Sigmoid colon (tissue), 7 donors: ENCODE measurements around the gene TBC1D1. TPM values are rescaled to one million over a fixed set of nuclear protein-coding genes. Genes with fewer than 3 reads are reported as not detected.

ENCODE experiments used
- DNase-seq: peaks from one replicate; pipeline ENCODE4 v3.0.0-alpha.2; 2019
- H3K27ac ChIP-seq, 4 donors: fragments of 200-600 bp; sonication (generic); one replicate each; pipeline ENCODE4 v1.5.1; 2016 to 2019; ENCODE audit warnings: mild to moderate bottlenecking in 1 of 4
- H3K27me3 ChIP-seq, 3 donors: fragments of 200-600 bp; sonication (generic); one replicate each; pipeline ENCODE4 v1.5.1; 2019; ENCODE audit warnings: mild to moderate bottlenecking in 1 of 3
- H3K36me3 ChIP-seq, 4 donors: fragments of 200-600 bp; sonication (generic); one replicate each; pipeline ENCODE4 v1.5.1; 2016 to 2019
- H3K4me1 ChIP-seq, 4 donors: fragments of 200-600 bp; sonication (generic); one replicate each; pipeline ENCODE4 v1.5.1; 2017 to 2019
- H3K4me3 ChIP-seq, 4 donors: fragments of 200-600 bp; sonication (generic); one replicate each; pipeline ENCODE4 v1.5.1; 2017 to 2019; ENCODE audit warnings: mild to moderate bottlenecking in 2 of 4, moderate library complexity in 1 of 4
- H3K9me3 ChIP-seq, 4 donors: fragments of 200-600 bp in 3 of 4; sonication (generic) in 3 of 4; one replicate each; pipeline versions ENCODE4 v1.5.1 to v1.6.1; 2013 to 2019
- EP300 ChIP-seq, 4 donors: sonication (generic); formaldehyde crosslinking; IDR thresholded peaks; one replicate each; pipeline ENCODE4 v1.6.1; 2017; ENCODE audit warnings: antibody characterized with exemption in 4 of 4
- POLR2A ChIP-seq, 2 donors: fragments of 450-650 bp; IDR thresholded peaks; one replicate each; pipeline ENCODE4 v1.6.1; 2016; ENCODE audit warnings: antibody characterized with exemption in 2 of 2, mild to moderate bottlenecking in 2 of 2, moderate library complexity in 2 of 2
- POLR2AphosphoS5 ChIP-seq, 4 donors: sonication (generic); formaldehyde crosslinking; IDR thresholded peaks; one replicate each; pipeline ENCODE4 v1.6.1; 2017; ENCODE audit warnings: antibody characterized with exemption in 4 of 4
- whole genome bisulfite sequencing, 2 donors: extraction: QIAGEN DNeasy Blood & Tissue Kit; methylation state at CpG; one replicate each; pipeline ENCODE4 v1.1.7; 2013; 5-methylcytosine and 5-hydroxymethylcytosine counted together
- intact Hi-C: fragments of 100-400 bp; cut with DNase I; formaldehyde crosslinking; loops from one replicate; pipeline ENCODE4 v1.15.1; 2023
- polyA plus RNA-seq, 3 donors: library from polyadenylated mRNA; stranded (reverse); fragments of 200-250 nt; gene quantifications; one replicate each; pipeline ENCODE4 v1.2.3, GENCODE V29; 2013
- total RNA-seq, 4 donors: library from RNA; depleted of rRNA; stranded (reverse); fragments of >200 nt; gene quantifications; one replicate each; pipeline ENCODE4 v1.1.0, GENCODE V29; 2016
- TF ChIP-seq, protein P1 (sequence below), 4 experiments: fragments of 450-650 bp in 3 of 4; fragments of 200-600 bp in 1 of 4; IDR thresholded peaks; one replicate each; pipeline ENCODE4 v1.5.1; 2016 to 2019; ENCODE audit warnings: antibody characterized with exemption in 4 of 4, mild to moderate bottlenecking in 3 of 4, moderate library complexity in 2 of 4
- donor health status: healthy with polysubstance abuse.
- donor health status: Bipolar disorder and iron deficiency.
- donor health status: healthy.

TBC1D1 gene
- total and polyA plus RNA-seq, 7 donors, result 31.2 to 450 (median 253) TPM

DNA sequence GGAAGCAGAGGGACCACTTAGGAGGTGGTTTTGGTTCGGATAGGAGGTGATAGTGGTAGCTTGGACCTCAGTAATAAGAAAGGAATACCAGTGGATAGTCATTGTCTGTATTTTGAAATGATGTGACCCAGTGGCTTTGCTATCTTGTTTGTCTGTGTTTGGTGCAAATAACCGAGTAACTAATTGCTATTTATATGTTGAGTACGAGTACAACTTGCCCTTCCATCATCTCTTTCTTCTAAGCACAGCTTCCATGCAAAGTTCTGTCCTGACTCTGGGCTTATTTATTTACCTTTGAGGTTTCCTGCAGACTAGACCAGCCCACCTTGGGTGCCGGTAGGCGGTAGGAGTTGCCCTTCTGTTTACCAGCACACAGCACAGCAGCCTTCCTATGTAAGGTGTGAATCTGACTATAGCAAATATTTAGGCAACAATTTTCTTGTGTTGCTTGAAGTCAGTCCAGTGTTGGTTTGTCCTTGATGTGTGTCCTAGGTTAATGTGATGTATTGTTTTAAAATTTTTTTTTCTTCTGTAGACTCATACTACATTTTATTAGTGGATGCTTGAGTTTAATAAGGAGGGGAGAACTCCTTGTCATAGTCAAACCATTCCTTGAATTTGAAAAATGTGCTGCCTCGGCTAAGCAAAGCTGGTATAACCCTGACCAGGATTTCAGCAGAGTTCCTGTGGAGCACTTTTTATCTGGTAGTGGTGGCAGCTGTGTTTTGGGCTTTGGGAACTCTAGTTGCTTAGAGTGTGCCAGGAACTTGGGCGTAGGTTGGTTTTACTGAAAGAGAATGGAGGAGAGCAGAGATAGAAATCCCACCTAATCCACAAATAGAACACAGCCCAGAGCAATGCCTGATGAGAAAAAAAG lies 91.2 kb downstream of the TBC1D1 start:
- Histone ChIP-seq H3K27ac (peak overlapping the region; percentile 70 to 98 (median 98)), H3K4me1 (peaks cover 0 to 78% (median 63%) of the 10 kb centered on the region in 4 donors), H3K9me3 (no peaks in the 10 kb centered on the region), H3K36me3 (no peaks in the 10 kb centered on the region), H3K27me3 (no peaks in the 10 kb centered on the region), H3K4me3 (no peak overlapping the region)
- intact Hi-C loops, result no loop called here
- DNase-seq, result no peak
- TF ChIP-seq POLR2A (IDR thresholded peaks at IDR 0.05), result no peak
- no peak for TF ChIP-seq EP300 (IDR thresholded peaks at IDR 0.05)
- TF ChIP-seq, protein P1, sequence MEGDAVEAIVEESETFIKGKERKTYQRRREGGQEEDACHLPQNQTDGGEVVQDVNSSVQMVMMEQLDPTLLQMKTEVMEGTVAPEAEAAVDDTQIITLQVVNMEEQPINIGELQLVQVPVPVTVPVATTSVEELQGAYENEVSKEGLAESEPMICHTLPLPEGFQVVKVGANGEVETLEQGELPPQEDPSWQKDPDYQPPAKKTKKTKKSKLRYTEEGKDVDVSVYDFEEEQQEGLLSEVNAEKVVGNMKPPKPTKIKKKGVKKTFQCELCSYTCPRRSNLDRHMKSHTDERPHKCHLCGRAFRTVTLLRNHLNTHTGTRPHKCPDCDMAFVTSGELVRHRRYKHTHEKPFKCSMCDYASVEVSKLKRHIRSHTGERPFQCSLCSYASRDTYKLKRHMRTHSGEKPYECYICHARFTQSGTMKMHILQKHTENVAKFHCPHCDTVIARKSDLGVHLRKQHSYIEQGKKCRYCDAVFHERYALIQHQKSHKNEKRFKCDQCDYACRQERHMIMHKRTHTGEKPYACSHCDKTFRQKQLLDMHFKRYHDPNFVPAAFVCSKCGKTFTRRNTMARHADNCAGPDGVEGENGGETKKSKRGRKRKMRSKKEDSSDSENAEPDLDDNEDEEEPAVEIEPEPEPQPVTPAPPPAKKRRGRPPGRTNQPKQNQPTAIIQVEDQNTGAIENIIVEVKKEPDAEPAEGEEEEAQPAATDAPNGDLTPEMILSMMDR (IDR thresholded peaks at IDR 0.05), result no peak
- no peak for TF ChIP-seq POLR2AphosphoS5 (IDR thresholded peaks at IDR 0.05)
- 46 to 59% methylated on average over 7 of the region's 7 CpGs for WGBS, 2 donors

DNA sequence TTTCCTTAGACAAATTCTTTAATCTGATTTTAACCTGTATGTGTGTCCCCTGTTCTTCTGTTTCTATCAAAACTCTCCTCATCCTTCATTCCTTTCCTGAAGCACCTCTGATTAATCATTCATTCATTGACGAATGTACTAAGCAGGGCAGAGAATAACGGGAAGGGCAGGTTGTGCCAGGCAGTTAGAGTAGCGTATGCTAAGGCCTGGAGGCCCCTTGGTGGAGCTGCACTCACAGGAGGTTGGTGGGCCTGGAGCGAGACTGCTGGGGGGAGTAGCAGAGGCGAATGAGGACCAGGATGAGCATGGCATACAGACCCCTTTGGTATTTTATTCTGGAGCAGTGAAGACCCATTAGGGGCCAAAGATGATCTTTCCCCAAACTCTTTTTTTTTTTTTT lies 91.9 kb downstream of the TBC1D1 start:
- no peaks in the 10 kb centered on the region for H3K36me3 ChIP-seq
- peaks cover 0 to 84% (median 66%) of the 10 kb centered on the region in 4 donors for H3K4me1 ChIP-seq
- H3K4me3 ChIP-seq, result no peak overlapping the region
- intact Hi-C loops, result no loop called here
- H3K9me3 ChIP-seq, result no peaks in the 10 kb centered on the region
- H3K27me3 ChIP-seq, result no peaks in the 10 kb centered on the region
- H3K27ac ChIP-seq, result peak overlapping the region; percentile 70 to 98 (median 98)
- WGBS, 2 donors, result 75 to 84% methylated on average over 5 of the region's 5 CpGs
- DNase-seq, result no peak
- TF ChIP-seq EP300 (IDR thresholded peaks at IDR 0.05) (peak in 1 of 4 donors; percentile 11), POLR2AphosphoS5 (IDR thresholded peaks at IDR 0.05) (no peak)
- TF ChIP-seq, protein P1 (IDR thresholded peaks at IDR 0.05), result no peak

DNA sequence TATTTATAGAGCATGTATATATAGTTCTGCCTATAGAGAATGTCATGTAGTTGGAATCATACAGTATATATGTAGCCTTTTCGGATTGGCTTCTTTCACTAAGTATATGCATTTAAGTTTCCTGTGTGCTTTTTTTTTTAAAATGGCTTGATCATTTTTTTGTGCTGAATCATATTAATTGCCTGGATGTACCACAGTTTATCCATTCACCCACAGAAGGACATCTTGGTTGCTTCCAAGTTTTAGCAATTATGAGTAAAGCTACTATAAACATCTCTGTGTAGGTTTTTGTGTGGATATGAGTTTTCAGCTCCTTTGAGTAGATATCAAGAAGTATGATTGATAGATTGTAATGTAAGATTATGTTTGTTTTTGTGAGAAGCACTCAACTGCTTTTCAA lies 93.1 kb downstream of the TBC1D1 start:
- no peak overlapping the region for H3K4me3 ChIP-seq
- intact Hi-C loops, result no loop called here
- peaks cover 0 to 87% (median 69%) of the 10 kb centered on the region in 4 donors for H3K4me1 ChIP-seq
- H3K36me3 ChIP-seq, result no peaks in the 10 kb centered on the region
- H3K27ac ChIP-seq, result peak overlapping the region; percentile 70 to 98 (median 98)
- no peak for DNase-seq
- H3K9me3 ChIP-seq, result no peaks in the 10 kb centered on the region
- no peak for TF ChIP-seq POLR2AphosphoS5 (IDR thresholded peaks at IDR 0.05)
- TF ChIP-seq EP300 (IDR thresholded peaks at IDR 0.05), result no peak
- TF ChIP-seq, protein P1 (IDR thresholded peaks at IDR 0.05), result no peak
- 89 to 98% methylated on average over 1 of the region's 1 CpG for WGBS, 2 donors
- H3K27me3 ChIP-seq, result no peaks in the 10 kb centered on the region

DNA sequence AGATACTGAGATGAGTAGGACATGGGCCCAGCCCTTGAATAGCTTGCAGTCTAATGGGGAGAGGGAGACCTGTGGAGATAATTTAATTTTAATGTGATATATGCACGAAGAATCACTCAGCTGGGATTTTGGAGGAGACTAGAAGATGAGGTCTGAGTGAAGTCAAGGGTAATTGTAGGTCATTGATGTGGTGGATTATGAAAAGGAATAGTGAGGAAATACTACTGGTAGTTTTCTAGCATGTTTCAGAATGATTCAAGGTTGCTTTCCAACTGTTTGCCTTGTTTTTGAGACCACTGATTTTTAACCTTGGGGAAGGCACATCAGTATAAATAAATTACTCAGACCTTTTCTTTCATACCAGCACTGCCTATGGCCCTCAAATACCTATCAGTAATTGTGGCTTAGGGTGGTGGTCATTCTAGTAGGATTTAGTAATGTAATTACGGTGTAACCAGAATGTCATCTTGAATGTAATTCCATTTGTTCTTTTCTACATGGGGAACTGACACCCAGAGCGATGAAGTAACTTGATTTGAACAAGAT lies 94.9 kb downstream of the TBC1D1 start:
- intact Hi-C loops, result no loop called here
- Histone ChIP-seq H3K27ac (peak overlapping the region; percentile 11 to 98 (median 54)), H3K4me1 (peaks cover 0 to 87% (median 71%) of the 10 kb centered on the region in 4 donors), H3K9me3 (no peaks in the 10 kb centered on the region), H3K36me3 (no peaks in the 10 kb centered on the region), H3K4me3 (no peak overlapping the region), H3K27me3 (no peaks in the 10 kb centered on the region)
- TF ChIP-seq POLR2A (IDR thresholded peaks at IDR 0.05) (no peak), POLR2AphosphoS5 (IDR thresholded peaks at IDR 0.05) (no peak), EP300 (IDR thresholded peaks at IDR 0.05) (no peak)
- TF ChIP-seq, protein P1 (IDR thresholded peaks at IDR 0.05), result no peak
- no peak for DNase-seq
- 71 to 85% methylated on average over 3 of the region's 3 CpGs for WGBS, 2 donors
